ENCODE data around the gene ASTL. TPM values are rescaled to one million over a fixed set of nuclear protein-coding genes. Genes with fewer than 3 reads are reported as not detected.

Gene ASTL
- total and polyA plus RNA-seq, 9 of the 15 experiments (the other 6 are each of a cell fraction or from before 2014, with no cell fraction given) = not detected

- Histone ChIP-seq H3K4me2 (ENCODE audit: insufficient read depth, low read length) (peak overlapping the region; percentile 85; the same call in 1 of the 2 replicates), H3K4me3 (no peak overlapping the region), H3K36me3 (ENCODE audit: control insufficient read depth, insufficient read depth, low read length) (no peaks in the 10 kb centered on the region), H2AFZ (ENCODE audit: low read depth, low read length) (peak overlapping the region; percentile 94; the same call in 1 of the 2 replicates), H4K20me1 (replicated peaks; ENCODE audit: control insufficient read depth, insufficient read depth, low read length) (peaks cover 10% of the 10 kb centered on the region), H3K4me1 (replicated peaks in 1 of 2; ENCODE audit: control insufficient read depth in 2 of 2, insufficient read depth in 2 of 2, low read length in 2 of 2) (peaks cover 3 to 45% of the 10 kb centered on the region in 2 experiments; a peak in 4 of 5 replicates), H3K27me3 (ENCODE audit: control insufficient read depth in 2 of 2, insufficient read depth in 2 of 2, low read length in 2 of 2) (peaks cover 14 to 84% of the 10 kb centered on the region in 2 experiments; a peak in 4 of 5 replicates), H3K27ac (ENCODE audit: extremely low read depth, low read depth, low read length) (no peak overlapping the region), H3K9me3 (replicated peaks; ENCODE audit: control insufficient read depth, insufficient read depth, low read depth, low read length) (no peaks in the 10 kb centered on the region), H3K79me2 (ENCODE audit: control insufficient read depth, insufficient read depth, low read length) (no peaks in the 10 kb centered on the region), H3K9me1 (ENCODE audit: control insufficient read depth, insufficient read depth, low read length) (no peaks in the 10 kb centered on the region), H3K9ac (ENCODE audit: insufficient read depth in 1 of 2, low read depth in 2 of 2, low read length in 2 of 2) (peak overlapping the region in 1 of 2 experiments; percentile 81; a peak in 2 of 4 replicates)
- 17% methylated on average over 15 of the region's 17 CpGs for WGBS (ENCODE audit: insufficient coverage, low coverage, missing lambda C conversion rate)
- intact Hi-C loops (cut with micrococcal nuclease) (no loop called here), in situ Hi-C loops (cut with MboI) (no loop called here)
- BruUV-seq (replicated peaks) = no TSS peak
- DNase-seq (ENCODE audit: extremely low read depth in 1 of 4, low spot score in 3 of 4) (peak; percentile 25 to 61 (median 49)), ATAC-seq (peak; percentile 42), FAIRE-seq (no peak)
- ChIA-PET CTCF (ENCODE audit: low intra/inter-chr PET ratio) (interaction anchor here (0.6 to 2.6 kb wide), 5 partner anchors 8 to 994 kb away, joined by 3 to 39 read pairs (median 5); no protein-coding TSS in a partner anchor), POLR2A (no interaction called here)
- TF ChIP-seq HMG20B (CRISPR knock-in tag; IDR thresholded peaks at IDR 0.05) = no peak
- no peak for TF ChIP-seq MCM3 (IDR thresholded peaks at IDR 0.05)
- TF ChIP-seq MAZ (CRISPR knock-in tag; conservative IDR thresholded peaks at IDR 0.05 in 1 of 2, IDR thresholded peaks at IDR 0.05 in 1 of 2) = no peak
- TF ChIP-seq HSF4 (CRISPR knock-in tag; IDR thresholded peaks at IDR 0.05; ENCODE audit: borderline replicate concordance) = no peak
- no peak for TF ChIP-seq ZC3H11A (IDR thresholded peaks at IDR 0.05; ENCODE audit: low read depth, low read length)
- no peak for TF ChIP-seq ZNF830 (CRISPR knock-in tag; IDR thresholded peaks at IDR 0.05)
- TF ChIP-seq ELK3 (CRISPR knock-in tag; IDR thresholded peaks at IDR 0.05) = no peak
- no peak for TF ChIP-seq ZNF384 (IDR thresholded peaks at IDR 0.05; ENCODE audit: low read depth, low read length)
- peak; percentile 59; the same call in 1 of the 2 replicates for TF ChIP-seq MAX (CRISPR knock-in tag; IDR thresholded peaks at IDR 0.05)
- TF ChIP-seq SNAPC5 (CRISPR knock-in tag; IDR thresholded peaks at IDR 0.05) = no peak
- no peak for TF ChIP-seq ARID1B (IDR thresholded peaks at IDR 0.05)
- no peak for TF ChIP-seq NFIC (IDR thresholded peaks at IDR 0.05)
- no peak for TF ChIP-seq PHF21A (IDR thresholded peaks at IDR 0.05; ENCODE audit: borderline replicate concordance, low read depth)
- no peak for TF ChIP-seq FOXA1 (IDR thresholded peaks at IDR 0.05; ENCODE audit: borderline replicate concordance)
- no peak for TF ChIP-seq ZNF717 (CRISPR knock-in tag; IDR thresholded peaks at IDR 0.05)
- no peak for TF ChIP-seq XRCC3 (IDR thresholded peaks at IDR 0.05)
- no peak for TF ChIP-seq ZBTB26 (CRISPR knock-in tag; IDR thresholded peaks at IDR 0.05)
- no peak for TF ChIP-seq SUPT5H (IDR thresholded peaks at IDR 0.05)
- no peak for TF ChIP-seq RNF2 (IDR thresholded peaks at IDR 0.05)
- no peak for TF ChIP-seq JUND (IDR thresholded peaks at IDR 0.05; ENCODE audit: borderline replicate concordance, low read depth, low read length)
- TF ChIP-seq JUND (tag; IDR thresholded peaks at IDR 0.05; ENCODE audit: borderline replicate concordance, low read depth, low read length) = no peak
- TF ChIP-seq ZNF436 (CRISPR knock-in tag; IDR thresholded peaks at IDR 0.05) = no peak
- no peak for TF ChIP-seq CHD2 (IDR thresholded peaks at IDR 0.05; ENCODE audit: low read depth, low read length)
Measured at GRCh38 chr2:96117701-96118588, 20.4 kb downstream of the ASTL start.
